CD4-positive, alpha-beta T cell treated with Interleukin-15 for 1 hour (primary cell): ENCODE results near the gene GPBP1L1.

ENCODE experiments used
- DNase-seq: peaks from one replicate; pipeline ENCODE4 v3.0.0-alpha.2; 2020

GPBP1L1 gene

DNA sequence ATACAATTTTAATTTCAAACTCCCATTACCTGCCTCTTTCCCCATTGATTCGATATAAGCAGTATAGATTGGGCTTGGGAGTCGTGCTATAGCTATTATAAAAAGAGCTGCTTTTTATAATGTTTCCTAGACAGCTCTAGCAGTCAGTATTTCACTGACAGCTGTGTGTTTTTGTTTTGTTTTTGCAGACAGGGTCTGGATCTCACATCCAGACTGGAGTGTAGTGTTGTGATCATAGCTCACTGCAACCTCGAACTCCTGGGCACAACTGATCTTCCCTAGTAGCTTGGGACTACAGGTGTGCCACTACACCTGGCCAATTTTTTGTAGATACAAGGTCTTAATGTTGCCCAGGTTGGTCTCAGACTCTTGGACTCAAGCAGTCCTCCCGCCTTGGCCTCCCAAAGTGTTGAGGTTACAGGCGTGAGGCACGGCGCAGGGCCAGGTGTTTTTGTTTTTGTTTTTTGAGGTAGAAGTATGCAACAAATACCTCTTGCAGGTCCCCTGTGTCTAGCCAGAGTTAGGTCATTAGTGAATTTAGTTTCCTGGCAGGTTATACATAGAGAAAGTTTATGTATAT lies 100.7 kb downstream of the GPBP1L1 start:
- no peak for DNase-seq

GRCh38 chr1:45585110-45585426 lies 101.3 kb downstream of the GPBP1L1 start:
- no peak for DNase-seq

DNA sequence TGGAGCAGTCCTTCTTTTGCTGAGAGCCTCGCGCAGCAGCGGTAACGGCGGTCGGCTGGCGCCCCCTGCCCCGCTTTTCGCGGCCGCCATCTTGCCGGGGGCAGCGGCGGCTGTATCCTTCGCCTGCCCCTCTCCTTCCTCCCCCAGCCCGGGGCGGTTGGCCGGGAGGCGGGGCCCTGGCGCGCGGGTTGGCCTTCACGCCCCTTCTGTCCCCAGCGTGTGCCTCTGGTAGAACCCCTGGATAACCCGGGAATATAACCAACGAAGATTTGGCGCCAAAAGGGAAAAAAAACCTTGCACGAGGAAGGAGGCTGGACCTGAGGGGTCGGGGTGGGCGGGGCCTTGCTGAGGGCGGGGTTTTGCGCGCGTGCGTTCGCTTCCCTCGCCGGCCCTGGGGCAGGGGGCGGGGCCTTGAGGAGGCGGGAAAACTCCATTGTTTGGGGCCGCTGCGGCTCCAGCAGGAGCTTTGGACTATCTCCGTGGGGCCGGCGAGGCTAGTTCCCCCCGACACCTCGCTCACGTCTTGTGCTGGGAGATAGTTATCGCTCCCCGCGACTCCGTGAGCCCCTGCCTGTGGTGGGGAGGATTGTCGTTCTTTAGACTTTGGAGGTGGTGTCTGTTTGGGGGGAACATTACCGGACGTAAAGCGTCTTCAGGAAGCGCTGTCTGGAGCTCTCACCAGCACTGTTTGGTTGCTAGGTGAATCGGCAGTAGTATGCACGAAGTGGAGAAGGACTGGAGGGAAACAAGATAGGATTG lies 101.8 kb downstream of the GPBP1L1 start:
- peak; percentile 83 for DNase-seq

DNA sequence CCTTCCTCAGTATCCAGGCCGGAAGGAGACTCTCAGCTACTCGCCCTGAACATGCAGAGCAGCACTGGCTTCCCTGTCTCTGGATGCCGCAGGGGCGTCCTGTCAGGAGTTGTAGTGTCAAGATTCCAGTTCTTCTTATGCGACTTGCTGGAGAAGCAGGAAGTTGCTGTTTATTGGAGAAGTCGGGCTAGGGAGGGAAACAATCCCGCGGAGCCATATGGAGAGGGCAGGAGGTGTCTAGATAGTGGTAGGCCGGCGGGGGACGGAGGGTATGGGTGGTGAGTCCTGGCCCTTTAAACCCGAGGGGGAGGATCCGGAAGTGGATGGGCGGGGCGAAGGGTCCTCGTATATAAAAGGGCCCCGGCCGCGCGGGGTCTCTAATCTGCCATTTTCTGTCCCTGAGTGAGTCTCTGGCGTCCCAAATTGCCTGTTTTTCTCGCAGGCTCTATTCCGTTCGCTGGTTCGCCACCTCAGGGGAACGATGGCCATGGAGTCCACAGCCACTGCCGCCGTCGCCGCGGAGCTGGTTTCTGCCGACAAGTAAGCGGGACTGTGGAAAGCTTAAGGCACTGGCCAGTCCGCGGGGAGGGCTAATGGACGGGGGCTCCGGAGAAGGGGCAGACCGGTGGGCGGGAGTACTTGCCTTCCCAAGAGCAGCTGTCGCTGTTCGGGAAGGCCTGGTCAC lies 102.5 kb downstream of the GPBP1L1 start, which contains the start of gene NASP:
Gene NASP (plus strand): TSS at position 376 of the 685 bp plus-strand sequence. CDS start 106 bp downstream, at position 482.
- DNase-seq = peak; percentile 89

GRCh38 chr1:45583264-45583665 lies 103.1 kb downstream of the GPBP1L1 start:
- peak; percentile 97 for DNase-seq
